Measurements from ENCODE around the gene ARID2. TPM values are rescaled to one million over a fixed set of nuclear protein-coding genes. Genes with fewer than 3 reads are reported as not detected.

The ARID2 gene
- total RNA-seq, 1 experiment from 2014 or later = 15.4 TPM

DNA sequence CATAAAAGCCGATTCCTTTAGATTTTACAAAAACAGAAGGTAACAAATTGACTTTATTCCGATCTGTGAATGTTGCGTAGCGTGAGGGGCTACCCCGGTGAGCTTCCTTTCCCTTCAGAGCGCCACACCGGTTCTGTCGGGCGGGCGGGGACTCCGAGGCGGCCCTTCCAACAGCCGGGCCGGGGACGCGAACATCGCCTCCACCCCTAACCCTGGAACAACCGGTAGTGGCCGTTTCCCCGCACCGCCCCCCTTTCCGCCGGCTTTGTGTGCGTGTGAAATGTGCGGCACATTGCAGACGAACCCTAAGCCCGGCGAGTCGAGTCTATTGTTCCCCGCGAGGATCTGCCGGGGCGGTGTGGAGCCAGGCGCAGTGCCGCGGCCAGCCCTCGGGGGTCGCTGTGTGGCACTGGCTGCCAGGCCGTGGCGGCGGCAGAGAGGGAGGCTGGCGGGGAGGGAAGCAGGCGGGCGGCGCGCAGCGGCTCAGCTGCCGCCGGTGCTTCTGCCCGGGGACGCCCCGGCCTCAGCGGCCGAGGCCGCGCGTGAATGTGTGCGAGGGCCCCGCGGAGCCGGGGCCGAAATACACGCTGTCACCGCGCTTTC, 775 bp upstream of the ARID2 start:
- no TSS peak for BruUV-seq (replicated peaks)
- H3K9me3 ChIP-seq (ENCODE audit: low read length) = no peaks in the 10 kb centered on the region
- no peaks in the 10 kb centered on the region for H3F3A ChIP-seq (ENCODE audit: low read length, unreplicated experiment)
- no peaks in the 10 kb centered on the region for H3K9me2 ChIP-seq (replicated peaks; ENCODE audit: low read length)
- DNase-seq = peak; percentile 93
- peak overlapping the region; percentile 99 for H3K4me2 ChIP-seq (ENCODE audit: low read length)
- H3K27ac ChIP-seq (ENCODE audit: low read length) = peak overlapping the region; percentile 82
- no peaks in the 10 kb centered on the region for H3K36me3 ChIP-seq (ENCODE audit: low read depth, low read length)
- no peaks in the 10 kb centered on the region for H3K27me3 ChIP-seq (ENCODE audit: low read length)
- ChIA-PET CTCF (interaction anchor here (1.1 to 1.6 kb wide), 3 partner anchors 25 to 497 kb away, joined by 3 to 7 read pairs (median 4); no protein-coding TSS in a partner anchor), POLR2A (ENCODE audit: unreplicated experiment) (interaction anchor here (1.1 kb wide), 1 partner anchor 185 kb away, joined by 4 read pairs; no protein-coding TSS in a partner anchor)
- peak overlapping the region; percentile 91 for H3K9ac ChIP-seq (ENCODE audit: low read length)
- TF ChIP-seq, protein P1, sequence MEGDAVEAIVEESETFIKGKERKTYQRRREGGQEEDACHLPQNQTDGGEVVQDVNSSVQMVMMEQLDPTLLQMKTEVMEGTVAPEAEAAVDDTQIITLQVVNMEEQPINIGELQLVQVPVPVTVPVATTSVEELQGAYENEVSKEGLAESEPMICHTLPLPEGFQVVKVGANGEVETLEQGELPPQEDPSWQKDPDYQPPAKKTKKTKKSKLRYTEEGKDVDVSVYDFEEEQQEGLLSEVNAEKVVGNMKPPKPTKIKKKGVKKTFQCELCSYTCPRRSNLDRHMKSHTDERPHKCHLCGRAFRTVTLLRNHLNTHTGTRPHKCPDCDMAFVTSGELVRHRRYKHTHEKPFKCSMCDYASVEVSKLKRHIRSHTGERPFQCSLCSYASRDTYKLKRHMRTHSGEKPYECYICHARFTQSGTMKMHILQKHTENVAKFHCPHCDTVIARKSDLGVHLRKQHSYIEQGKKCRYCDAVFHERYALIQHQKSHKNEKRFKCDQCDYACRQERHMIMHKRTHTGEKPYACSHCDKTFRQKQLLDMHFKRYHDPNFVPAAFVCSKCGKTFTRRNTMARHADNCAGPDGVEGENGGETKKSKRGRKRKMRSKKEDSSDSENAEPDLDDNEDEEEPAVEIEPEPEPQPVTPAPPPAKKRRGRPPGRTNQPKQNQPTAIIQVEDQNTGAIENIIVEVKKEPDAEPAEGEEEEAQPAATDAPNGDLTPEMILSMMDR (conservative IDR thresholded peaks at IDR 0.05; ENCODE audit: low read depth, low read length) = peak; percentile 80
- TF ChIP-seq EZH2 (IDR thresholded peaks at IDR 0.05; ENCODE audit: low read length, unreplicated experiment) (no peak), EZH2phosphoT487 (IDR thresholded peaks at IDR 0.05; ENCODE audit: borderline replicate concordance, low read length) (no peak)
- H3K4me1 ChIP-seq (ENCODE audit: insufficient read depth, low read length) = peaks cover 34% of the 10 kb centered on the region
- peak overlapping the region; percentile 91 for H2AFZ ChIP-seq (ENCODE audit: low read length)
- peak; percentile 54 for ATAC-seq
- H3K79me2 ChIP-seq (ENCODE audit: low read length) = peaks cover 72% of the 10 kb centered on the region
- intact Hi-C loops (cut with micrococcal nuclease) = loop anchor here (2.0 to 5.0 kb wide), 5 partner anchors 71 to 596 kb away; partner anchors contain the start of gene ANO6
- no peaks in the 10 kb centered on the region for H4K20me1 ChIP-seq (ENCODE audit: low read length)
- peak overlapping the region; percentile 87 for H3K4me3 ChIP-seq (ENCODE audit: low read length)

DNA sequence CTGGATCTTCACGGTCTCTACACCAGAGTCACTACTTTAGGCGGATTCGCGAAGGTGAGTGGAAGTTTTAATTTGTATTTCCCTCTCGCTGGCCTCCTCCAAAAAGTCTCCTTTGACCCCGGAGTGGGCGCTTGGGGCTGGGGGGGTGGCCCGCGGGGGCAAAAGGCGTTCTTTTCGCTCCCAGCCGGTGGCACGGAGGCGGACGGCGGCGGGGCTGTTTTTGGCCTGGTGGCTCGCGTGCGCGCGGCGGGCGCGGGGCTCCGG, 510 bp downstream of the ARID2 start:
- no peak for TF ChIP-seq EZH2phosphoT487 (IDR thresholded peaks at IDR 0.05; ENCODE audit: borderline replicate concordance, low read length)
- TF ChIP-seq, protein P1 (conservative IDR thresholded peaks at IDR 0.05; ENCODE audit: low read depth, low read length) = no peak
- TF ChIP-seq EZH2 (IDR thresholded peaks at IDR 0.05; ENCODE audit: low read length, unreplicated experiment) = no peak
- Histone ChIP-seq H3K79me2 (ENCODE audit: low read length) (peaks cover 71% of the 10 kb centered on the region), H3K36me3 (ENCODE audit: low read depth, low read length) (no peaks in the 10 kb centered on the region), H3K27ac (ENCODE audit: low read length) (peak overlapping the region; percentile 83), H3K9ac (ENCODE audit: low read length) (peak overlapping the region; percentile 91), H3F3A (ENCODE audit: low read length, unreplicated experiment) (no peaks in the 10 kb centered on the region), H4K20me1 (ENCODE audit: low read length) (no peaks in the 10 kb centered on the region), H3K4me1 (ENCODE audit: insufficient read depth, low read length) (peaks cover 24% of the 10 kb centered on the region), H3K4me3 (ENCODE audit: low read length) (peak overlapping the region; percentile 86), H3K27me3 (ENCODE audit: low read length) (no peaks in the 10 kb centered on the region), H3K9me2 (replicated peaks; ENCODE audit: low read length) (no peaks in the 10 kb centered on the region), H3K4me2 (ENCODE audit: low read length) (peak overlapping the region; percentile 77), H3K9me3 (ENCODE audit: low read length) (no peaks in the 10 kb centered on the region), H2AFZ (ENCODE audit: low read length) (peak overlapping the region; percentile 78)
- CTCF ChIA-PET = interaction anchor here (1.4 kb wide), 1 partner anchor 186 kb away, joined by 4 read pairs; no protein-coding TSS in a partner anchor
- no peak for ATAC-seq
- DNase-seq = no peak
- POLR2A ChIA-PET (ENCODE audit: unreplicated experiment) = interaction anchor here (0.6 kb wide), 1 partner anchor 512 kb away, joined by 4 read pairs; no protein-coding TSS in a partner anchor
- BruUV-seq (replicated peaks) = no TSS peak
- intact Hi-C loops (cut with micrococcal nuclease) = no loop called here

Data from PC-3 (cell line).